ENCODE data around the gene RBAK. TPM values are rescaled to one million over a fixed set of nuclear protein-coding genes. Genes with fewer than 3 reads are reported as not detected.

Gene RBAK
- total and polyA plus RNA-seq, 2 of the 4 experiments (the other 2 are of a cell fraction) = 2.8 to 8.1 TPM

- H3K27ac ChIP-seq (ENCODE audit: insufficient read depth, low read length) = no peak overlapping the region
- H3K9me3 ChIP-seq (ENCODE audit: control insufficient read depth, insufficient read depth, low read length) = peaks cover 5% of the 10 kb centered on the region
- H3K56ac ChIP-seq (ENCODE audit: extremely low read depth, insufficient read depth, low read length) = no peak overlapping the region
- no TSS peak for BruUV-seq (replicated peaks)
- H3K4me1 ChIP-seq (ENCODE audit: control insufficient read depth, insufficient read depth, low read length) = no peaks in the 10 kb centered on the region
- no peak overlapping the region for H2BK15ac ChIP-seq (ENCODE audit: low read depth, low read length)
- no peak for TF ChIP-seq POLR2A (IDR thresholded peaks at IDR 0.05; ENCODE audit: low read depth, low read length)
- TF ChIP-seq MAZ (IDR thresholded peaks at IDR 0.05; ENCODE audit: borderline replicate concordance, low read depth, low read length) = no peak
- no peak for TF ChIP-seq CHD1 (IDR thresholded peaks at IDR 0.05; ENCODE audit: low read depth, low read length)
- no peak for TF ChIP-seq USF2 (IDR thresholded peaks at IDR 0.05; ENCODE audit: low read depth, low read length)
- no peak for TF ChIP-seq CTCF (conservative IDR thresholded peaks at IDR 0.05; ENCODE audit: low read depth, low read length)
- TF ChIP-seq ELK1 (IDR thresholded peaks at IDR 0.05; ENCODE audit: borderline replicate concordance, low read depth, low read length) = no peak
- TF ChIP-seq MAFK (IDR thresholded peaks at IDR 0.05; ENCODE audit: low read depth, low read length) = no peak
- no peak for TF ChIP-seq NFE2L2 (IDR thresholded peaks at IDR 0.05; ENCODE audit: low read depth, low read length)
- TF ChIP-seq CEBPB (IDR thresholded peaks at IDR 0.05; ENCODE audit: low read depth, low read length) = no peak
- TF ChIP-seq RAD21 (IDR thresholded peaks at IDR 0.05; ENCODE audit: low read length) = no peak
- TF ChIP-seq BHLHE40 (IDR thresholded peaks at IDR 0.05; ENCODE audit: low read depth, low read length) = no peak
- TF ChIP-seq MXI1 (IDR thresholded peaks at IDR 0.05; ENCODE audit: borderline replicate concordance, low read depth, low read length) = no peak
- no peak for TF ChIP-seq RCOR1 (IDR thresholded peaks at IDR 0.05; ENCODE audit: insufficient replicate concordance, low read length)
- TF ChIP-seq FOS (IDR thresholded peaks at IDR 0.05; ENCODE audit: low read depth, low read length) = no peak
- no peak for TF ChIP-seq RFX5 (IDR thresholded peaks at IDR 0.05; ENCODE audit: low read depth, low read length)
- no peak for TF ChIP-seq SMC3 (IDR thresholded peaks at IDR 0.05; ENCODE audit: low read depth, low read length)
- no peak overlapping the region for H4K8ac ChIP-seq (ENCODE audit: low read depth in 2 of 2, low read length in 2 of 2)
- no peaks in the 10 kb centered on the region for H3K9me1 ChIP-seq (ENCODE audit: insufficient read depth, low read length)
- DNase-seq = no peak
- no peak overlapping the region for H3K4ac ChIP-seq (ENCODE audit: low read depth, low read length)
- no peak overlapping the region for H2AK9ac ChIP-seq (replicated peaks; ENCODE audit: low read depth, low read length, poor library complexity)
- peaks cover 8% of the 10 kb centered on the region for H3K36me3 ChIP-seq (ENCODE audit: control insufficient read depth, insufficient read depth, low read length)
- no peak overlapping the region for H3K23ac ChIP-seq (ENCODE audit: low read depth, low read length)
- 90% methylated on average over 6 of the region's 7 CpGs; no CpG with 5 or more reads in 1 of the 2 experiments for WGBS, 2 experiments (ENCODE audit: extremely low coverage in 2 of 2, insufficient read length in 1 of 2)
- H2AFZ ChIP-seq (replicated peaks; ENCODE audit: low read length, poor library complexity) = no peak overlapping the region
- H2BK20ac ChIP-seq (ENCODE audit: low read depth, low read length) = no peak overlapping the region
- no peak overlapping the region for H3K4me3 ChIP-seq (ENCODE audit: insufficient read depth, low read depth, low read length)
- H3K79me1 ChIP-seq (ENCODE audit: low read depth in 1 of 2, low read length in 2 of 2) = no peaks in the 10 kb centered on the region
- H4K5ac ChIP-seq (ENCODE audit: low read depth, low read length) = no peak overlapping the region
- H2BK120ac ChIP-seq (ENCODE audit: low read depth, low read length) = no peak overlapping the region
- H3K9ac ChIP-seq (ENCODE audit: low read depth, low read length) = no peak overlapping the region
- H4K20me1 ChIP-seq (ENCODE audit: insufficient read depth, low read length) = no peaks in the 10 kb centered on the region
- no peak overlapping the region for H2BK5ac ChIP-seq (ENCODE audit: low read depth, low read length, poor library complexity, severe bottlenecking)
- no peak overlapping the region for H3K4me2 ChIP-seq (ENCODE audit: low read depth, low read length)
- no peak for ATAC-seq (ENCODE audit: low read depth)
- intact Hi-C loops (cut with micrococcal nuclease) = no loop called here
- CTCF ChIA-PET = no interaction called here
- in situ Hi-C loops (cut with MboI; ENCODE audit: low sequenced_read_pairs) = no loop called here
- POLR2A ChIA-PET (ENCODE audit: unreplicated experiment) = no interaction called here
- H3K14ac ChIP-seq (replicated peaks; ENCODE audit: low read depth, low read length) = no peak overlapping the region
- no peaks in the 10 kb centered on the region for H3K27me3 ChIP-seq (ENCODE audit: control insufficient read depth, insufficient read depth, low read length)
- dilution Hi-C loops (cut with HindIII; ENCODE audit: low sequenced_read_pairs, unreplicated experiment) = no loop called here
- no peak overlapping the region for H4K91ac ChIP-seq (ENCODE audit: insufficient read depth, low read depth, low read length)
- H2AK5ac ChIP-seq (ENCODE audit: low read depth, low read length) = no peak overlapping the region
- no peak overlapping the region for H3K18ac ChIP-seq (ENCODE audit: low read depth, low read length)
Observed at GRCh38 chr7:5012985-5013384, 32.7 kb upstream of the RBAK start.

Data from IMR-90 (cell line).